Measurements from ENCODE around the gene RNF31. TPM values are rescaled to one million over a fixed set of nuclear protein-coding genes. Genes with fewer than 3 reads are reported as not detected.
"Not testable (repeated sequence)": the region's sequence is repeated elsewhere in the genome, so short reads cannot be mapped to it uniquely, and the experiment has no call there.

Gene RNF31
- polyA plus RNA-seq (2014; cell fraction: cytosol; rRNA removed): 36.2 and 37.0 TPM in 2 replicates
- 107 and 214 TPM in 2 replicates for polyA plus RNA-seq (2014; cell fraction: nucleus; rRNA removed)

GRCh38 chr14:24146978-24147760 is at the start of gene RNF31:
TSS of gene RNF31 (plus strand) at chr14:24147498. CDS start at chr14:24147699, 201 bp downstream.
- peak; percentile 99 for DNase-seq (ENCODE audit: low spot score)

- DNase-seq (ENCODE audit: low spot score): no peak
Measured at GRCh38 chr14:24098229-24098926, 48.9 kb upstream of the RNF31 start.

- DNase-seq (ENCODE audit: low spot score): no peak
Measured at GRCh38 chr14:24098927-24099813, 48.1 kb upstream of the RNF31 start.

GRCh38 chr14:24100197-24100981 is 46.9 kb upstream of the RNF31 start:
- no peak for DNase-seq (ENCODE audit: low spot score)

GRCh38 chr14:24100982-24101494 is 46.3 kb upstream of the RNF31 start:
- DNase-seq (ENCODE audit: low spot score): no peak

GRCh38 chr14:24102357-24103048 is 44.8 kb upstream of the RNF31 start:
- no peak for DNase-seq (ENCODE audit: low spot score)

GRCh38 chr14:24103451-24103850 is 43.8 kb upstream of the RNF31 start:
- no peak for DNase-seq (ENCODE audit: low spot score)

- not testable (repeated sequence) for DNase-seq (ENCODE audit: low spot score)
Measured at GRCh38 chr14:24105609-24106239, 41.6 kb upstream of the RNF31 start.

- DNase-seq (ENCODE audit: low spot score): no peak
Measured at GRCh38 chr14:24106672-24107271, 40.5 kb upstream of the RNF31 start.

GRCh38 chr14:24108336-24108874 is 38.9 kb upstream of the RNF31 start:
- DNase-seq (ENCODE audit: low spot score): no peak

- DNase-seq (ENCODE audit: low spot score): no peak
Measured at GRCh38 chr14:24110060-24110459, 37.2 kb upstream of the RNF31 start.

- no peak for DNase-seq (ENCODE audit: low spot score)
Measured at GRCh38 chr14:24110523-24110922, 36.8 kb upstream of the RNF31 start.

GRCh38 chr14:24113379-24113800 is 33.9 kb upstream of the RNF31 start:
- DNase-seq (ENCODE audit: low spot score): no peak

- peak; percentile 89 for DNase-seq (ENCODE audit: low spot score)
Measured at GRCh38 chr14:24113801-24114531, 33.3 kb upstream of the RNF31 start.

- DNase-seq (ENCODE audit: low spot score): peak; percentile 100
Measured at GRCh38 chr14:24114532-24115421, 32.5 kb upstream of the RNF31 start, which contains the start of the genes DCAF11 and NRL. TSS of gene DCAF11 (plus strand) at chr14:24114777. CDS start at chr14:24115595, 818 bp downstream. TSS of gene NRL (minus strand) at chr14:24114949. CDS start at chr14:24082848, 32,101 bp downstream.

- DNase-seq (ENCODE audit: low spot score): no peak
Measured at GRCh38 chr14:24115422-24116127, 31.7 kb upstream of the RNF31 start.
